Osteoblast (primary cell): ENCODE measurements around the gene SIM2. TPM values are rescaled to one million over a fixed set of nuclear protein-coding genes. Genes with fewer than 3 reads are reported as not detected.

Experiments
- DNase-seq: peaks from one replicate; pipeline ENCODE4 v3.0.0; 2011; ENCODE audit warnings: low spot score, mixed read lengths; ENCODE audit not compliant: insufficient read length; ENCODE audit errors: missing footprints
- H2AFZ ChIP-seq: 2 replicates; pipeline ENCODE4 v1.6.0; 2011; ENCODE audit warnings: mild to moderate bottlenecking, low read length
- H3K27ac ChIP-seq: 2 replicates; pipeline ENCODE4 v1.5.1; 2011; ENCODE audit warnings: mild to moderate bottlenecking, low read depth, low read length, moderate library complexity
- H3K27me3 ChIP-seq: 2 replicates; pipeline ENCODE4 v1.6.0; 2012; ENCODE audit warnings: mild to moderate bottlenecking, control low read depth, inconsistent platforms, low read length, moderate library complexity; ENCODE audit not compliant: insufficient read depth
- H3K36me3 ChIP-seq: 2 replicates; pipeline ENCODE4 v1.5.1; 2011; ENCODE audit warnings: mild to moderate bottlenecking, low read length, control low read depth, moderate library complexity; ENCODE audit not compliant: insufficient read depth
- H3K4me1 ChIP-seq: 2 replicates; pipeline ENCODE4 v1.5.1; 2011; ENCODE audit warnings: mild to moderate bottlenecking, low read length, control low read depth, moderate library complexity; ENCODE audit not compliant: insufficient read depth
- H3K4me2 ChIP-seq: 2 replicates; pipeline ENCODE4 v1.6.0; 2011; ENCODE audit warnings: mild to moderate bottlenecking, low read length; ENCODE audit not compliant: insufficient read depth
- H3K4me3 ChIP-seq: fragments of 200-600 bp; sonication (generic); 3 replicates; pipeline ENCODE4 v1.5.1; 2012; ENCODE audit warnings: mild to moderate bottlenecking, low read length, inconsistent platforms; ENCODE audit not compliant: insufficient read depth
- H3K79me2 ChIP-seq: 2 replicates; pipeline ENCODE4 v1.6.0; 2012; ENCODE audit warnings: mild to moderate bottlenecking, low read length, control low read depth, inconsistent platforms; ENCODE audit not compliant: insufficient read depth
- H3K9me3 ChIP-seq: 2 replicates; pipeline ENCODE4 v1.5.1; 2011; ENCODE audit warnings: low read depth, low read length, control low read depth
- H4K20me1 ChIP-seq: 2 replicates; pipeline ENCODE4 v1.6.0; 2012; ENCODE audit warnings: mild to moderate bottlenecking, low read length, control low read depth; ENCODE audit not compliant: insufficient read depth
- CTCF ChIP-seq: IDR thresholded peaks from 2 replicates; pipeline ENCODE4 v1.5.1; 2011; ENCODE audit warnings: mild to moderate bottlenecking, low read depth, low read length, moderate library complexity; ENCODE audit errors: extremely low read depth
- total RNA-seq: library from RNA; depleted of rRNA; stranded (reverse); fragments of >200 nt; gene quantifications from 2 replicates; pipeline ENCODE4 v1.2.3, GENCODE V29; 2012

Gene SIM2
- total RNA-seq, 1 donor = 3.6 TPM

GRCh38 chr21:36786186-36786585, 87.3 kb downstream of the SIM2 start:
- Histone ChIP-seq H3K4me1 (peaks cover 17% of the 10 kb centered on the region), H3K27ac (no peak overlapping the region), H3K4me2 (no peak overlapping the region), H3K36me3 (no peaks in the 10 kb centered on the region), H3K27me3 (no peaks in the 10 kb centered on the region), H4K20me1 (peaks cover 3% of the 10 kb centered on the region), H3K9me3 (no peaks in the 10 kb centered on the region), H3K79me2 (no peaks in the 10 kb centered on the region), H2AFZ (no peak overlapping the region), H3K4me3 (no peak overlapping the region)
- TF ChIP-seq CTCF = no peak
- no peak for DNase-seq

- Histone ChIP-seq H3K36me3 (no peaks in the 10 kb centered on the region), H3K27ac (peak overlapping the region; percentile 36), H3K4me2 (peak overlapping the region; percentile 83), H3K79me2 (no peaks in the 10 kb centered on the region), H3K9me3 (no peaks in the 10 kb centered on the region), H3K4me3 (peak overlapping the region; percentile 69), H3K4me1 (peaks cover 22% of the 10 kb centered on the region), H3K27me3 (no peaks in the 10 kb centered on the region), H4K20me1 (peaks cover 6% of the 10 kb centered on the region), H2AFZ (peak overlapping the region; percentile 62)
- TF ChIP-seq CTCF = no peak
- peak; percentile 88 for DNase-seq
Observed at GRCh38 chr21:36788120-36788638, 89.3 kb downstream of the SIM2 start.

- no peaks in the 10 kb centered on the region for H3K27me3 ChIP-seq
- peaks cover 4% of the 10 kb centered on the region for H4K20me1 ChIP-seq
- DNase-seq = no peak
- no peak overlapping the region for H3K4me3 ChIP-seq
- no peak for TF ChIP-seq CTCF
- no peaks in the 10 kb centered on the region for H3K9me3 ChIP-seq
- no peak overlapping the region for H3K4me2 ChIP-seq
- no peak overlapping the region for H3K27ac ChIP-seq
- no peaks in the 10 kb centered on the region for H3K79me2 ChIP-seq
- H3K4me1 ChIP-seq = peaks cover 18% of the 10 kb centered on the region
- no peaks in the 10 kb centered on the region for H3K36me3 ChIP-seq
- no peak overlapping the region for H2AFZ ChIP-seq
Observed at GRCh38 chr21:36790616-36791015, 91.7 kb downstream of the SIM2 start.

- H3K27me3 ChIP-seq = no peaks in the 10 kb centered on the region
- no peaks in the 10 kb centered on the region for H3K36me3 ChIP-seq
Observed at GRCh38 chr21:36791180-36791579, 92.3 kb downstream of the SIM2 start.

More at GRCh38 chr21:36791180-36791579, 92.3 kb downstream of the SIM2 start:
- DNase-seq = no peak
- peaks cover 18% of the 10 kb centered on the region for H3K4me1 ChIP-seq
- H2AFZ ChIP-seq = no peak overlapping the region
- H3K9me3 ChIP-seq = no peaks in the 10 kb centered on the region
- no peak overlapping the region for H3K4me3 ChIP-seq
- no peak overlapping the region for H3K27ac ChIP-seq
- peaks cover 4% of the 10 kb centered on the region for H4K20me1 ChIP-seq
- H3K4me2 ChIP-seq = no peak overlapping the region
- no peaks in the 10 kb centered on the region for H3K79me2 ChIP-seq
- no peak for TF ChIP-seq CTCF
